Measurements from ENCODE around the gene TENM4. TPM values are rescaled to one million over a fixed set of nuclear protein-coding genes. Genes with fewer than 3 reads are reported as not detected.

Gene TENM4
- total and polyA plus RNA-seq, 10 of the 15 experiments (the other 5 are each of a cell fraction or from before 2014, with no cell fraction given), result 0.03 to 0.12 (median 0.06) TPM; not detected in 7

DNA sequence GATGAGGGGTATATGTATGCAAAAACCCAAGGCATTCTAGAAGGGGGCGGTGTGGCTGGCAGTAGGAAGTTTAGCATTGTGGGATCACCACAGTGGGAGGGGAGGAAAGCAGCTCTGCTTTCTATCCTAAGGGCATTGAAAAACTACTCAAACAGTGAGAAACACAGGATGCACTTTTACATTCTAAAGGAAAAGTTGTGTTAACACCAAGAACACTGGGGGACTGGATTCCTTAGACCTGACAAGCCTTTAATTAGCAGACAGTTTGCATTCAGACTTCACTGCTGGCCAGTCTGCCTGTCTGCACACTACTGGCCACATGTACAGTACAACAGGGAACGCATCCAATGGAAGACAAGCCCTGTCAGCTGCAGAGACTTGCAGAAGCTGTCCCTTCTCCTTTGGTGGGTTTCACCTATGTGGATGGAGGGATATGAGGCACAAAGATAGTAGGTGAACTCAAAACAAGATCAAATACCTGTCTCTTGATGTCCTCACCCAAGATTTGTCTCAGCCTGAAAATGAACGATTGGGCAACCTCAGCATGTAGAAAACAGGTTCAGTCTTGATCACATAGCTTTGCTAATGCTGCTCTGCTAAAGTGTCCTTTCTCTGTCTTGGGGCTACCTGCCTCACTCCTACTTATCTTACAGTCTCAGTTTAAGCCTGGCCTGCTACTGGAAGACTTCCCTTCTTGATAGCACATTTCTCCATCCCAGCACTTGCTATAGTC, 64.8 kb downstream of the TENM4 start:
- Histone ChIP-seq H3K36me3 (ENCODE audit: control insufficient read depth in 2 of 2, insufficient read depth in 2 of 2, low read length in 1 of 2) (no peaks in the 10 kb centered on the region), H3K9me3 (replicated peaks; ENCODE audit: control insufficient read depth, insufficient read depth, low read length) (no peaks in the 10 kb centered on the region), H3K27ac (ENCODE audit: control insufficient read depth, insufficient read depth) (no peak overlapping the region), H3K27me3 (replicated peaks in 1 of 2; ENCODE audit: control insufficient read depth in 2 of 2, insufficient read depth in 2 of 2, low read length in 1 of 2) (peaks cover 0 to 2% of the 10 kb centered on the region in 2 experiments; a peak in 1 of 4 replicates), H3K4me1 (ENCODE audit: control insufficient read depth, insufficient read depth, low read length) (no peaks in the 10 kb centered on the region), H3K79me2 (ENCODE audit: control insufficient read depth, insufficient read depth, low read length) (no peaks in the 10 kb centered on the region), H4K20me1 (ENCODE audit: control insufficient read depth, insufficient read depth) (no peaks in the 10 kb centered on the region; the same call in 1 of the 2 replicates), H3K9ac (ENCODE audit: control insufficient read depth, insufficient read depth, low read length) (no peak overlapping the region), H3K4me3 (no peak overlapping the region), H3K4me2 (ENCODE audit: control insufficient read depth, insufficient read depth) (no peak overlapping the region), H2AFZ (ENCODE audit: control insufficient read depth, low read depth, low read length) (no peak overlapping the region)
- intact Hi-C loops (cut with micrococcal nuclease; ENCODE audit: unreplicated experiment) (no loop called here), in situ Hi-C loops (cut with MboI) (no loop called here)
- TF ChIP-seq, protein P1, sequence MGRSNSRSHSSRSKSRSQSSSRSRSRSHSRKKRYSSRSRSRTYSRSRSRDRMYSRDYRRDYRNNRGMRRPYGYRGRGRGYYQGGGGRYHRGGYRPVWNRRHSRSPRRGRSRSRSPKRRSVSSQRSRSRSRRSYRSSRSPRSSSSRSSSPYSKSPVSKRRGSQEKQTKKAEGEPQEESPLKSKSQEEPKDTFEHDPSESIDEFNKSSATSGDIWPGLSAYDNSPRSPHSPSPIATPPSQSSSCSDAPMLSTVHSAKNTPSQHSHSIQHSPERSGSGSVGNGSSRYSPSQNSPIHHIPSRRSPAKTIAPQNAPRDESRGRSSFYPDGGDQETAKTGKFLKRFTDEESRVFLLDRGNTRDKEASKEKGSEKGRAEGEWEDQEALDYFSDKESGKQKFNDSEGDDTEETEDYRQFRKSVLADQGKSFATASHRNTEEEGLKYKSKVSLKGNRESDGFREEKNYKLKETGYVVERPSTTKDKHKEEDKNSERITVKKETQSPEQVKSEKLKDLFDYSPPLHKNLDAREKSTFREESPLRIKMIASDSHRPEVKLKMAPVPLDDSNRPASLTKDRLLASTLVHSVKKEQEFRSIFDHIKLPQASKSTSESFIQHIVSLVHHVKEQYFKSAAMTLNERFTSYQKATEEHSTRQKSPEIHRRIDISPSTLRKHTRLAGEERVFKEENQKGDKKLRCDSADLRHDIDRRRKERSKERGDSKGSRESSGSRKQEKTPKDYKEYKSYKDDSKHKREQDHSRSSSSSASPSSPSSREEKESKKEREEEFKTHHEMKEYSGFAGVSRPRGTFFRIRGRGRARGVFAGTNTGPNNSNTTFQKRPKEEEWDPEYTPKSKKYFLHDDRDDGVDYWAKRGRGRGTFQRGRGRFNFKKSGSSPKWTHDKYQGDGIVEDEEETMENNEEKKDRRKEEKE (IDR thresholded peaks at IDR 0.05), result no peak
- TF ChIP-seq GATAD2B (conservative IDR thresholded peaks at IDR 0.05; ENCODE audit: low read depth) (no peak), CHD1 (IDR thresholded peaks at IDR 0.05; ENCODE audit: low read depth, low read length) (no peak), TCF7 (IDR thresholded peaks at IDR 0.05; ENCODE audit: borderline replicate concordance) (no peak), CREM (IDR thresholded peaks at IDR 0.05; ENCODE audit: low read depth) (no peak), SMAD1 (IDR thresholded peaks at IDR 0.05; ENCODE audit: low read depth, partially characterized antibody) (no peak), MEF2B (IDR thresholded peaks at IDR 0.05; ENCODE audit: partially characterized antibody, poor library complexity, severe bottlenecking) (no peak)
- TF ChIP-seq, protein P2, sequence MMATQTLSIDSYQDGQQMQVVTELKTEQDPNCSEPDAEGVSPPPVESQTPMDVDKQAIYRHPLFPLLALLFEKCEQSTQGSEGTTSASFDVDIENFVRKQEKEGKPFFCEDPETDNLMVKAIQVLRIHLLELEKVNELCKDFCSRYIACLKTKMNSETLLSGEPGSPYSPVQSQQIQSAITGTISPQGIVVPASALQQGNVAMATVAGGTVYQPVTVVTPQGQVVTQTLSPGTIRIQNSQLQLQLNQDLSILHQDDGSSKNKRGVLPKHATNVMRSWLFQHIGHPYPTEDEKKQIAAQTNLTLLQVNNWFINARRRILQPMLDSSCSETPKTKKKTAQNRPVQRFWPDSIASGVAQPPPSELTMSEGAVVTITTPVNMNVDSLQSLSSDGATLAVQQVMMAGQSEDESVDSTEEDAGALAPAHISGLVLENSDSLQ (IDR thresholded peaks at IDR 0.05), result no peak
- TF ChIP-seq, protein P3, sequence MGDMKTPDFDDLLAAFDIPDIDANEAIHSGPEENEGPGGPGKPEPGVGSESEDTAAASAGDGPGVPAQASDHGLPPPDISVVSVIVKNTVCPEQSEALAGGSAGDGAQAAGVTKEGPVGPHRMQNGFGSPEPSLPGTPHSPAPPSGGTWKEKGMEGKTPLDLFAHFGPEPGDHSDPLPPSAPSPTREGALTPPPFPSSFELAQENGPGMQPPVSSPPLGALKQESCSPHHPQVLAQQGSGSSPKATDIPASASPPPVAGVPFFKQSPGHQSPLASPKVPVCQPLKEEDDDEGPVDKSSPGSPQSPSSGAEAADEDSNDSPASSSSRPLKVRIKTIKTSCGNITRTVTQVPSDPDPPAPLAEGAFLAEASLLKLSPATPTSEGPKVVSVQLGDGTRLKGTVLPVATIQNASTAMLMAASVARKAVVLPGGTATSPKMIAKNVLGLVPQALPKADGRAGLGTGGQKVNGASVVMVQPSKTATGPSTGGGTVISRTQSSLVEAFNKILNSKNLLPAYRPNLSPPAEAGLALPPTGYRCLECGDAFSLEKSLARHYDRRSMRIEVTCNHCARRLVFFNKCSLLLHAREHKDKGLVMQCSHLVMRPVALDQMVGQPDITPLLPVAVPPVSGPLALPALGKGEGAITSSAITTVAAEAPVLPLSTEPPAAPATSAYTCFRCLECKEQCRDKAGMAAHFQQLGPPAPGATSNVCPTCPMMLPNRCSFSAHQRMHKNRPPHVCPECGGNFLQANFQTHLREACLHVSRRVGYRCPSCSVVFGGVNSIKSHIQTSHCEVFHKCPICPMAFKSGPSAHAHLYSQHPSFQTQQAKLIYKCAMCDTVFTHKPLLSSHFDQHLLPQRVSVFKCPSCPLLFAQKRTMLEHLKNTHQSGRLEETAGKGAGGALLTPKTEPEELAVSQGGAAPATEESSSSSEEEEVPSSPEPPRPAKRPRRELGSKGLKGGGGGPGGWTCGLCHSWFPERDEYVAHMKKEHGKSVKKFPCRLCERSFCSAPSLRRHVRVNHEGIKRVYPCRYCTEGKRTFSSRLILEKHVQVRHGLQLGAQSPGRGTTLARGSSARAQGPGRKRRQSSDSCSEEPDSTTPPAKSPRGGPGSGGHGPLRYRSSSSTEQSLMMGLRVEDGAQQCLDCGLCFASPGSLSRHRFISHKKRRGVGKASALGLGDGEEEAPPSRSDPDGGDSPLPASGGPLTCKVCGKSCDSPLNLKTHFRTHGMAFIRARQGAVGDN (IDR thresholded peaks at IDR 0.05), result no peak
- ChIA-PET SMC1A (ENCODE audit: uncharacterized antibody, unreplicated experiment) (interaction anchor here (1.1 kb wide), 1 partner anchor 25 kb away, joined by 3 read pairs; no protein-coding TSS in a partner anchor), POLR2A (no interaction called here), RAD21 (ENCODE audit: unreplicated experiment) (no interaction called here), CTCF (interaction anchor here (1.3 kb wide), 1 partner anchor 25 kb away, joined by 5 read pairs; no protein-coding TSS in a partner anchor)
- BruUV-seq (replicated peaks), result no TSS peak
- FAIRE-seq (no peak), DNase-seq (ENCODE audit: low read depth, low spot score) (no peak), ATAC-seq (no peak)
- 17% methylated on average over 3 of the region's 3 CpGs for WGBS (ENCODE audit: insufficient coverage, insufficient replicate concordance, low lambda C conversion rate, missing lambda C conversion rate)
